Fibroblast of villous mesenchyme (primary cell): ENCODE results near the gene RPL31. TPM values are rescaled to one million over a fixed set of nuclear protein-coding genes. Genes with fewer than 3 reads are reported as not detected.

Experiments used
- DNase-seq: peaks from one replicate; pipeline ENCODE4 v3.0.0-alpha.2; 2010; ENCODE audit warnings: low read depth
- H3K4me3 ChIP-seq: 2 replicates; pipeline ENCODE4 v1.5.1; 2011; ENCODE audit warnings: low read depth, mild to moderate bottlenecking, low read length
- total RNA-seq: library from RNA; depleted of rRNA; stranded (reverse); fragments of >200 nt; gene quantifications from 2 replicates; pipeline ENCODE4 v1.2.3, GENCODE V29; 2012
- TF ChIP-seq, protein P1 (sequence below): IDR thresholded peaks from 2 replicates; pipeline ENCODE4 v1.5.1; 2012; ENCODE audit warnings: low read depth, mild to moderate bottlenecking, low read length; ENCODE audit not compliant: insufficient read depth

The RPL31 gene
- total RNA-seq, 1 donor, result 815 TPM

DNA sequence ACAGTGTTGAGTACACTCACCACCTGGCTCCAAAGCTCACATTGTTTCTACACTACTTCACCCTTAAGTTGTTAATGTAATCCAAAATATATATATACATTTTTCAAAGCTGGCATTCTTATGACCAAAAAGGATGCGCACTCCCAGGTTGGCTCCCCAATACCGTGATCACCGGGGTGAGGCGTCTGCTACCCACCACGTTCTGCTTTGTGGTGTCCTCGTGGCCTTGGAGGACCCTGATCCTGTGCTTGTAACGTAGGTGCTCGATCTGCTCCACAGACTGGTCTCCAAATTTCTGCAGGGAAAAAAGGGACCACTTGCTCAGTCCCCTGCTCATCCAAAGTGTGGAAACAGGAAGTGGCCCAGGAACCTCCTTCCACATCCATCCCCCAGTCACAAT is 25.8 kb downstream of the RPL31 start:
- no peak for DNase-seq
- TF ChIP-seq, protein P1, sequence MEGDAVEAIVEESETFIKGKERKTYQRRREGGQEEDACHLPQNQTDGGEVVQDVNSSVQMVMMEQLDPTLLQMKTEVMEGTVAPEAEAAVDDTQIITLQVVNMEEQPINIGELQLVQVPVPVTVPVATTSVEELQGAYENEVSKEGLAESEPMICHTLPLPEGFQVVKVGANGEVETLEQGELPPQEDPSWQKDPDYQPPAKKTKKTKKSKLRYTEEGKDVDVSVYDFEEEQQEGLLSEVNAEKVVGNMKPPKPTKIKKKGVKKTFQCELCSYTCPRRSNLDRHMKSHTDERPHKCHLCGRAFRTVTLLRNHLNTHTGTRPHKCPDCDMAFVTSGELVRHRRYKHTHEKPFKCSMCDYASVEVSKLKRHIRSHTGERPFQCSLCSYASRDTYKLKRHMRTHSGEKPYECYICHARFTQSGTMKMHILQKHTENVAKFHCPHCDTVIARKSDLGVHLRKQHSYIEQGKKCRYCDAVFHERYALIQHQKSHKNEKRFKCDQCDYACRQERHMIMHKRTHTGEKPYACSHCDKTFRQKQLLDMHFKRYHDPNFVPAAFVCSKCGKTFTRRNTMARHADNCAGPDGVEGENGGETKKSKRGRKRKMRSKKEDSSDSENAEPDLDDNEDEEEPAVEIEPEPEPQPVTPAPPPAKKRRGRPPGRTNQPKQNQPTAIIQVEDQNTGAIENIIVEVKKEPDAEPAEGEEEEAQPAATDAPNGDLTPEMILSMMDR, result no peak
- H3K4me3 ChIP-seq, result no peak overlapping the region

GRCh38 chr2:101030866-101031554 is 28.9 kb downstream of the RPL31 start:
- no peak overlapping the region for H3K4me3 ChIP-seq
- DNase-seq, result no peak
- TF ChIP-seq, protein P1, result no peak

DNA sequence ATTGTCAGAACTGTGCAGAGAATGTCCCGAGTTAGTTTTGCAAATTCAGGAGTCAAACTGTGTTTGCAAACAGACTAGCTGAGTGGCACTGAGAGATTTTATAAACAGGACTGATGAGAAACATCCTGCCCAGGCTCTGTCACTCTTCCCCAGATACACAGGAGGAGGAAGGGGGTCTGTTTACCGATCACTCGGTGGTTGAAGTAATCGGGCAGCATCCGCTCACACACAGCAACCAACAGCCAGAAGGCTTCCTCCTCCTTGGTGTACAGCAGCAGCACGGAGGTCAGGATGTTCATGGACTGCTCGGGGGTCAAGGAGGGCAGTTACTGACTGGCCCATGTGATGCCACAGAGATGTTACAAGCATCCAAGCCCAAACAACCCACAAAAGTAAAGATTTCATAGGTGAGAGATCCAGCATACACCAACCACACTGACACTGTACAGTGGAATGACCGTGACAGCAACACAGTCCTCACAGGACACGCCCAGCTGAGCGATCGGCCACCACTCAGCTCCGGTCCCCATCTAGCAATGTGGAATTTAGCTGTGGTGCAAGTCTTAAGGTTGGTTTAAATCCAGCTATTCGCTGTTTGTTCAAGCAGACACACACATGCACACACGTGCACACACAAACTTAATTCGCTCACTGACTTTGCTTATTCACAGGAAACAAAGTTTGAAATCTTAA is 30.1 kb downstream of the RPL31 start:
- H3K4me3 ChIP-seq, result no peak overlapping the region
- TF ChIP-seq, protein P1, result no peak
- DNase-seq, result no peak

GRCh38 chr2:101036562-101036961 is 34.5 kb downstream of the RPL31 start:
- TF ChIP-seq, protein P1, result peak; percentile 61
- peak; percentile 53 for DNase-seq
- no peak overlapping the region for H3K4me3 ChIP-seq

GRCh38 chr2:101037161-101037755 is 35.2 kb downstream of the RPL31 start:
- no peak overlapping the region for H3K4me3 ChIP-seq
- DNase-seq, result no peak
- TF ChIP-seq, protein P1, result no peak

GRCh38 chr2:101038455-101039255 is 36.6 kb downstream of the RPL31 start:
- H3K4me3 ChIP-seq, result no peak overlapping the region
- DNase-seq, result peak; percentile 15
- TF ChIP-seq, protein P1, result peak; percentile 65
